Epithelial cell of esophagus (primary cell): ENCODE measurements around the gene HIPK2.

Source experiments
- DNase-seq: peaks from one replicate; pipeline ENCODE4 v3.0.0; 2010; ENCODE audit warnings: low read depth
- H3K4me3 ChIP-seq: 2 replicates; pipeline ENCODE4 v1.5.1; 2011; ENCODE audit warnings: mild to moderate bottlenecking, low read length, control low read depth
- CTCF ChIP-seq: IDR thresholded peaks from 2 replicates; pipeline ENCODE4 v1.5.1; 2011; ENCODE audit warnings: low read depth, mild to moderate bottlenecking, low read length, control low read depth, inconsistent platforms; ENCODE audit not compliant: insufficient read depth; ENCODE audit errors: missing control alignments

Gene HIPK2

DNA sequence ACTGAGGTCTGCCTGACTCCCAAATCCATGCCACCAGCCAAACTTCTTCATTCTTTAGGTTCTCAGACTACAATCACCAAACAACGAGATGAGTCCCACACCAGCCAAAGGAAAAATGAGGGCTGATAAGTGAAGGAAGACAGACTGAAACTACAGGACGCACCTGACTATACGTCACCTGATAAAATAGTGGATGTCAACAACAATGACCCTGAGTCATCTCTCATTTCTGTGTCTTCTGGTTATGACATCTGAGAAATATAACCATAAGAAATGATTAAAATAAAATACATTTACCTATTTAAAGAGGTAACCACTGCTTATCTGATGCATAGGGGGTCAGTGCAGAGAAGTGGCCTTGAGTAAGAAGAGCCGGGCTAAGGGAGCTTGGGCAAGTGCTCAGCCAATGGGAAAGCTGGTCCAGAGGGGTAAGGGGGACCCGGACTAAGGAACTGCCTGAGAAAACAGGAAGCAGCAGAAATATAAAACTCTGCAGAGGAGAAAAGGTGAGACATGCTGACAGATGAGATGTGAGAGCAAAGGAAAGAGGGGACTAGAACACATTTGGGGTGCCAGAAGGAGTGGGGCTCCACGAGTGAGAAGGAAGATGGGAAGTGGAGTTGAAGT, 51.8 kb downstream of the HIPK2 start:
- no peak overlapping the region for H3K4me3 ChIP-seq
- DNase-seq = no peak
- TF ChIP-seq CTCF = no peak

DNA sequence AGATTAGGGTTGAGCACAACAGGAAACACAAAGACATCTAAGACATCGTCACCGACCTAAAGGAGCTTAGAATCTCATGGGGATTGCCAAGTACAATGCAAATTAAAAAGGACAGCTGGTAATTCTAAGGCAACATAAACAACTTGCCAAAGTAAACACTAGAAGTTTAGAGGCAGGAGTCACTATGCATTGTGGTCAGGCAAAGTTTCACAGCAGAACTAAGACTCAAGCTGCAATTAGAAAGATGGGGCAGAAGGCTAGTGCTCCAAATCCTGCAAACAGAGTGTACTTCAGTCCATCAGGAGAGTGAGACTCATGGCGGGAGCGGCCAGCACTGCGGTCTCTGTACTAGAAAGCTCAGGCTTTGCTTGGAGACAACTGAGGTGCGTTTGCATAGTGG, 52.7 kb downstream of the HIPK2 start:
- no peak for TF ChIP-seq CTCF
- no peak overlapping the region for H3K4me3 ChIP-seq
- DNase-seq = peak; percentile 45

DNA sequence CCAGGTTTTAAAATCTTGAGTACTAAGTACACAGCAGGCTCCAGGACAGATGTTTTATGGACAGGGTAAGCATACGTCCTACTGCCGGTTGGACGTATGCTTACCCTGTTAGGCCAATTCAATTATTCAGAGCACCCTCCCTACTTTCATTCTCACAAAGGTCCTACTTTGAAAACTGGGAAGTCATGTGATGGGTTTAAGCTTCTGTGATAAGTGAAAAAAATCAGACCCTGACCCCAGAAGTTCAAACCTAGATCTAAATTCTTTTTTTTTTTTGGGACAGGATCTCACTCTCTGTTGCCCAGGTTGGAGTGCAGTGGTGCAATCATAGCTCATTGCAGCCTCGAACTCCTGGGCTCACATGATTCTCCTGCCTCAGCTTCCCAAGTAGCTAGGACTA, 55.2 kb downstream of the HIPK2 start:
- no peak overlapping the region for H3K4me3 ChIP-seq
- DNase-seq = no peak
- no peak for TF ChIP-seq CTCF

- no peak for DNase-seq
- H3K4me3 ChIP-seq = no peak overlapping the region
Observed at GRCh38 chr7:139721821-139722220, 56.0 kb downstream of the HIPK2 start.

GRCh38 chr7:139721417-139721816, 56.4 kb downstream of the HIPK2 start:
- no peak overlapping the region for H3K4me3 ChIP-seq
- TF ChIP-seq CTCF = no peak
- no peak for DNase-seq

More at GRCh38 chr7:139721821-139722220, 56.0 kb downstream of the HIPK2 start:
- TF ChIP-seq CTCF = no peak

GRCh38 chr7:139720705-139721231, 57.0 kb downstream of the HIPK2 start:
- DNase-seq = no peak
- H3K4me3 ChIP-seq = no peak overlapping the region
- no peak for TF ChIP-seq CTCF

DNA sequence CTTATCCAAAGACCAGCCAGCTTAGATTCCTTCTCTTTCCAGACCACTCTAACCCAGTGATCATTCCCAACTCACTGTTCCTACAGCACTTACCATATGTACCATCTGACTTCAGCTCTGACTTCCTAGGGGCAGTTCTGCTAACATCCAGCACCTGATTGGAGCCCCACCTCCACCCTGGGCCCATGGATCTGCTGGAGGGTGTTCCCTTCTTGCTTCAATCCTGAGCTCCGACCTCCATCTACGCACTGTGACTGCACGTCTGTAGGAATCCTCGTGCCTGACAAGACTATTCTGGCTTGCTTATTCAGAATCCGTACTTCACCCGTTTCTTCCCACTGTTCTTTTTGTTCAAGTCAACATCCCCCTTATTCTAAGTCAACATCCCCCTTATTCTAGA, 57.6 kb downstream of the HIPK2 start:
- no peak overlapping the region for H3K4me3 ChIP-seq
- DNase-seq = no peak
- TF ChIP-seq CTCF = no peak
